Muscle of leg (tissue), 16 donors: ENCODE measurements around the gene WDR46. TPM values are rescaled to one million over a fixed set of nuclear protein-coding genes. Genes with fewer than 3 reads are reported as not detected.
A peak's percentile ranks its signal among the peaks of the same experiment; 100 is the strongest.

ENCODE experiments used
- DNase-seq: peaks from one replicate; pipeline ENCODE4 v3.0.0; 2013
- H3K27ac ChIP-seq: one replicate; pipeline ENCODE4 v1.5.1; 2013; ENCODE audit warnings: mild to moderate bottlenecking, low read length, control low read depth
- H3K27me3 ChIP-seq: one replicate; pipeline ENCODE4 v1.6.1; 2013; ENCODE audit warnings: low read length; ENCODE audit not compliant: control insufficient read depth, insufficient read depth
- H3K36me3 ChIP-seq: one replicate; pipeline ENCODE4 v1.6.1; 2013; ENCODE audit warnings: low read length; ENCODE audit not compliant: control insufficient read depth, insufficient read depth
- H3K4me1 ChIP-seq: one replicate; pipeline ENCODE4 v1.6.1; 2013; ENCODE audit warnings: low read length; ENCODE audit not compliant: control insufficient read depth, insufficient read depth
- H3K4me3 ChIP-seq: one replicate; pipeline ENCODE4 v1.5.1; 2013; ENCODE audit warnings: low read length, control low read depth
- H3K9me3 ChIP-seq: replicated peaks from 2 replicates; pipeline ENCODE4 v1.6.1; 2013; ENCODE audit warnings: low read depth, low read length; ENCODE audit not compliant: control insufficient read depth
- WGBS: methylation state at CpG from one replicate; pipeline ENCODE4 v1.1.5; 2013; ENCODE audit warnings: missing lambda C conversion rate; ENCODE audit not compliant: insufficient coverage; 5-methylcytosine and 5-hydroxymethylcytosine counted together
- long read RNA-seq, 11 donors: transcript quantifications; one replicate each; lab custom pipeline, GENCODE V29; 2026
- polyA plus RNA-seq, 8 donors: library from polyadenylated mRNA; unstranded; fragments of 120-200 nt; gene quantifications; one replicate each; pipeline versions ENCODE4 v1.2.1 to v1.2.3, GENCODE V29; 2013; ENCODE audit warnings: inconsistent platforms in 1 of 8, low replicate concordance in 1 of 8; ENCODE audit not compliant: insufficient read length in 8 of 8, insufficient read depth in 1 of 8
- total RNA-seq: library from RNA; stranded (reverse); fragments of 120-200 nt; gene quantifications from one replicate; pipeline ENCODE4 v1.2.4, GENCODE V29; 2013

Gene WDR46
- 50.1 TPM for total RNA-seq
- polyA plus RNA-seq: 10 to 100 TPM; 60.9 to 81.5 (median 74.5) TPM
- long read RNA-seq, donor 1, partial matches to known transcripts: 0 of 4 reads
- long read RNA-seq, donor 1, other reads (novel, unspliced or antisense): 0 of 4 reads
- long read RNA-seq, donor 2: 0 reads
- long read RNA-seq, donor 3, partial matches to known transcripts: 0 of 3 reads
- long read RNA-seq, donor 3, other reads (novel, unspliced or antisense): 0 of 3 reads
- long read RNA-seq, donor 4, partial matches to known transcripts: 0 of 4 reads
- long read RNA-seq, donor 4, other reads (novel, unspliced or antisense): 0 of 4 reads
- long read RNA-seq, donor 5, transcript WDR46-231 (15 exons, 2,358 nt): major isoform, 12 of 18 reads
- long read RNA-seq, donor 5, partial matches to known transcripts: 6 of 18 reads
- long read RNA-seq, donor 5, other reads (novel, unspliced or antisense): 0 of 18 reads
- long read RNA-seq, donor 6, transcript WDR46-231 (15 exons, 2,358 nt): major isoform, 11 of 11 reads
- long read RNA-seq, donor 6, partial matches to known transcripts: 0 of 11 reads
- long read RNA-seq, donor 6, other reads (novel, unspliced or antisense): 0 of 11 reads
- long read RNA-seq, donor 7, partial matches to known transcripts: 0 of 4 reads
- long read RNA-seq, donor 7, other reads (novel, unspliced or antisense): 0 of 4 reads
- long read RNA-seq, donor 8, partial matches to known transcripts: 0 of 1 reads
- long read RNA-seq, donor 8, other reads (novel, unspliced or antisense): 0 of 1 reads
- long read RNA-seq, donor 9, partial matches to known transcripts: 23 of 25 reads
- long read RNA-seq, donor 9, other reads (novel, unspliced or antisense): 0 of 25 reads
- long read RNA-seq, donor 10, transcript WDR46-231 (15 exons, 2,358 nt): major isoform, 7 of 8 reads
- long read RNA-seq, donor 10, partial matches to known transcripts: 0 of 8 reads
- long read RNA-seq, donor 10, other reads (novel, unspliced or antisense): 0 of 8 reads
- long read RNA-seq, donor 11, transcript WDR46-231 (15 exons, 2,358 nt): major isoform, 8 of 8 reads
- long read RNA-seq, donor 11, partial matches to known transcripts: 0 of 8 reads
- long read RNA-seq, donor 11, other reads (novel, unspliced or antisense): 0 of 8 reads

DNA sequence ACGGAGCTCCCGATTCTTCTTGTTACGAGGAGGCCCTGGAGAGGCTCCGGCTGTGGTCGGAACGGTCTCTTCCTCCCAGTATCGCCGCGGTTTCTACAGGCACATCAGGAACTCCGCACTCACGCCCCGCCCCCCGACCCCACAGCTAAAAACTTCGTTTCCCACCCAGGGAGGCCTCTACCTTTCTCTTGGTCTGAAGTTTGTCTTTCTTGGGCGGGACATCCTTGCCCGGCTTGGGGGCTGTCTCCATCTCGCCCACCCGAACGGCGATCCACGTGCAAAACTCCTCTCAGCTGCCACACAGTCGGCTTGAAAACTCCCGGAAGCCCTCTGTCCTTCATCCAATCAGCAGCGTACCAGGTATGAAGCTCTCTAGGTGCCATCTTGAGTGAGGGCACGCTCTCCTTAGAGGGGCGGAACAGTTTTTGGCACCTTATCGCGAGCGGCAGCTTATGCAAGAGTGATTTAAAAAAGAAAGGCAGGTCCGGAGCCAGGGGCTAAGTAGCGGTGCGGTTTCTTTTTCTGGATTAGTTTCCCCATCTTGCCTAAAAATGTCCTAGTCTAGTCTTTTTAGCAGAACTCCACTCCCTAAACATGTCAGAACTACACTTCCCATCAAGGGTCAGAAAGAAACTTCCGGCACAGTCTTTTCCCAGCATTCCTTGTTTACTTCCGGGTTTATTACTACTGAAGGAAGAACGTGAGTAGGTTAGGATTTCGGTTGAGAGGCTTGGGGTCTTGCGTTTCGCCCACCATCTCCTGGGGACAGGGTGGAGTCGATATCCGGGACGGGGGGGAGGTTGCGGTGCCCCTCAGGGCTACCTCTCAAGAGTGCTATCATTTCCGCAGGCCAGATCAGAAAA lies at the start of gene WDR46, which contains the start of gene PFDN6:
WDR46 (minus strand) TSS at position 319 of the 863 bp plus-strand sequence; CDS start at position 250, 69 bp downstream.
PFDN6 (plus strand) TSS at position 681 of the 863 bp plus-strand sequence. CDS start 256 bp downstream, outside the sequence.
- peaks cover 62% of the 10 kb centered on the region for H3K36me3 ChIP-seq
- peaks cover 15% of the 10 kb centered on the region for H3K4me1 ChIP-seq
- peak within 1 kb of the TSS; percentile 94 for H3K4me3 ChIP-seq
- no peaks in the 10 kb centered on the region for H3K27me3 ChIP-seq
- DNase-seq: peak; percentile 98
- no peaks in the 10 kb centered on the region for H3K9me3 ChIP-seq
- WGBS: 0% methylated on average over 39 of the region's 43 CpGs
- peak within 1 kb of the TSS; percentile 77 for H3K27ac ChIP-seq

GRCh38 chr6:33336495-33336894 lies 47.5 kb upstream of the WDR46 start:
- no peaks in the 10 kb centered on the region for H3K9me3 ChIP-seq
- H3K4me1 ChIP-seq: no peaks in the 10 kb centered on the region
- no peak for DNase-seq
- no peak overlapping the region for H3K4me3 ChIP-seq
- H3K27me3 ChIP-seq: no peaks in the 10 kb centered on the region
- no peaks in the 10 kb centered on the region for H3K36me3 ChIP-seq
- 86% methylated on average over 1 of the region's 3 CpGs for WGBS
- no peak overlapping the region for H3K27ac ChIP-seq

GRCh38 chr6:33335916-33336315 lies 46.9 kb upstream of the WDR46 start:
- no peak for DNase-seq
- H3K27ac ChIP-seq: no peak overlapping the region
- no peak overlapping the region for H3K4me3 ChIP-seq
- H3K36me3 ChIP-seq: no peaks in the 10 kb centered on the region
- no peaks in the 10 kb centered on the region for H3K9me3 ChIP-seq
- H3K27me3 ChIP-seq: no peaks in the 10 kb centered on the region
- 86% methylated on average over 1 of the region's 4 CpGs for WGBS
- H3K4me1 ChIP-seq: no peaks in the 10 kb centered on the region

GRCh38 chr6:33333666-33334065 lies 44.6 kb upstream of the WDR46 start:
- DNase-seq: no peak
- H3K27ac ChIP-seq: no peak overlapping the region
- no peaks in the 10 kb centered on the region for H3K36me3 ChIP-seq
- H3K9me3 ChIP-seq: no peaks in the 10 kb centered on the region
- no peaks in the 10 kb centered on the region for H3K27me3 ChIP-seq
- WGBS: no CpG with 5 or more reads among the region's 4 CpGs
- no peak overlapping the region for H3K4me3 ChIP-seq
- H3K4me1 ChIP-seq: no peaks in the 10 kb centered on the region

- H3K27ac ChIP-seq: no peak overlapping the region
- WGBS: 79% methylated on average over 2 of the region's 10 CpGs
Measured at GRCh38 chr6:33330736-33331135, 41.7 kb upstream of the WDR46 start.

GRCh38 chr6:33329058-33329457 lies 40.0 kb upstream of the WDR46 start:
- Histone ChIP-seq H3K27me3 (no peaks in the 10 kb centered on the region), H3K9me3 (no peaks in the 10 kb centered on the region), H3K4me3 (no peak overlapping the region), H3K36me3 (no peaks in the 10 kb centered on the region), H3K27ac (no peak overlapping the region), H3K4me1 (peaks cover under 1% of the 10 kb centered on the region)
- no peak for DNase-seq
- 20% methylated on average over 1 of the region's 5 CpGs for WGBS

More at GRCh38 chr6:33330736-33331135, 41.7 kb upstream of the WDR46 start:
- H3K4me3 ChIP-seq: no peak overlapping the region
- no peaks in the 10 kb centered on the region for H3K36me3 ChIP-seq
- DNase-seq: no peak
- no peaks in the 10 kb centered on the region for H3K4me1 ChIP-seq
- H3K27me3 ChIP-seq: no peaks in the 10 kb centered on the region
- no peaks in the 10 kb centered on the region for H3K9me3 ChIP-seq

GRCh38 chr6:33324125-33324524 lies 35.1 kb upstream of the WDR46 start:
- Histone ChIP-seq H3K27me3 (no peaks in the 10 kb centered on the region), H3K4me3 (peak overlapping the region; percentile 87), H3K9me3 (no peaks in the 10 kb centered on the region), H3K36me3 (peaks cover 25% of the 10 kb centered on the region), H3K27ac (no peak overlapping the region), H3K4me1 (peaks cover 29% of the 10 kb centered on the region)
- WGBS: 0% methylated on average over 1 of the region's 7 CpGs
- DNase-seq: peak; percentile 34

DNA sequence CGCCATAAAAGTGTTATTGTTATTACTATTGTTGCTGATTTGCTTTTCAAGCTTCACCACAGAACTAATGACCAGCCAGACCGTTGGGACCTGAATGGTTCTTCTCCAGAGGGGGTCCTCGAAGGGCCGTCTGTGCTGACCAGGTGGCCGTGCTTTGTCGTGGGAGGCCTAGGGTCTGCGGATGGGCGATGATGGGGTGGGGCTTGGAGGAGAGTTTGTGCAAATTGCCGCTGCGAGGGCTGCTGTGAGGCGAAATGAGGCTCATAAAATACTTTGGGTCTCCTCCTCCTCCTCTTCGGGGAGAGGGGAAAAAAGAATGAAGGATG lies 34.5 kb upstream of the WDR46 start:
- peaks cover 33% of the 10 kb centered on the region for H3K4me1 ChIP-seq
- H3K9me3 ChIP-seq: no peaks in the 10 kb centered on the region
- no peak for DNase-seq
- H3K4me3 ChIP-seq: peak overlapping the region; percentile 87
- H3K27me3 ChIP-seq: no peaks in the 10 kb centered on the region
- H3K27ac ChIP-seq: peak overlapping the region; percentile 96
- peaks cover 30% of the 10 kb centered on the region for H3K36me3 ChIP-seq
- 0% methylated on average over 5 of the region's 12 CpGs for WGBS

DNA sequence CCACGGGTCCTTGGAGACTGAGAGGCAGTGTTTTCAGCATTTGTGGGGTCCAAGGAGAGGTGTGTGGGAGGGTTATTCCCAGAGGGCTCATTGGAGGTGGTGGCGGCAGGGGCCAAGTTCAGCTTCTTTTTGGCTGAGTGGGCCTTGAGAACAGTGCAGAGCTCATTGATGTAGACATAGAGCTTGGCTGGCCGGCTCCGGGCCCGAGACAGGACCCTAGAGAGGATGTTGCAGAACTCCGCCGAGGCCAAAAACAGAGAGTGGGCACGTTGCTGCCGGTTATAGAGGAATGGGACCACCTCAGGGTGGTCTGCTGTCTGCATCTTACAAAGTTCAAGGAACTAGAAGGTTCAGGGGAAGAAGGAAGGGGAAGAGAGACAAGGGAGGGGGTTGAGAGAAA lies 32.2 kb upstream of the WDR46 start:
- peak overlapping the region; percentile 87 for H3K4me3 ChIP-seq
- no peaks in the 10 kb centered on the region for H3K27me3 ChIP-seq
- peak; percentile 22 for DNase-seq
- no peak overlapping the region for H3K27ac ChIP-seq
- H3K4me1 ChIP-seq: peaks cover 48% of the 10 kb centered on the region
- peaks cover 35% of the 10 kb centered on the region for H3K36me3 ChIP-seq
- H3K9me3 ChIP-seq: no peaks in the 10 kb centered on the region
- 58% methylated on average over 9 of the region's 9 CpGs for WGBS
